GM12891 (cell line): ENCODE measurements around the gene TCERG1L.

ENCODE experiments used
- POLR2A ChIP-seq: IDR thresholded peaks from 2 replicates; pipeline ENCODE4 v1.6.1; 2011; ENCODE audit warnings: low read depth, low read length, control low read depth
- POLR2AphosphoS5 ChIP-seq: IDR thresholded peaks from 2 replicates; pipeline ENCODE4 v1.6.1; 2011; ENCODE audit warnings: low read depth, low read length, control low read depth
- TAF1 ChIP-seq: IDR thresholded peaks from 2 replicates; pipeline ENCODE4 v1.6.1; 2011; ENCODE audit warnings: low read depth, low read length, control low read depth

DNA sequence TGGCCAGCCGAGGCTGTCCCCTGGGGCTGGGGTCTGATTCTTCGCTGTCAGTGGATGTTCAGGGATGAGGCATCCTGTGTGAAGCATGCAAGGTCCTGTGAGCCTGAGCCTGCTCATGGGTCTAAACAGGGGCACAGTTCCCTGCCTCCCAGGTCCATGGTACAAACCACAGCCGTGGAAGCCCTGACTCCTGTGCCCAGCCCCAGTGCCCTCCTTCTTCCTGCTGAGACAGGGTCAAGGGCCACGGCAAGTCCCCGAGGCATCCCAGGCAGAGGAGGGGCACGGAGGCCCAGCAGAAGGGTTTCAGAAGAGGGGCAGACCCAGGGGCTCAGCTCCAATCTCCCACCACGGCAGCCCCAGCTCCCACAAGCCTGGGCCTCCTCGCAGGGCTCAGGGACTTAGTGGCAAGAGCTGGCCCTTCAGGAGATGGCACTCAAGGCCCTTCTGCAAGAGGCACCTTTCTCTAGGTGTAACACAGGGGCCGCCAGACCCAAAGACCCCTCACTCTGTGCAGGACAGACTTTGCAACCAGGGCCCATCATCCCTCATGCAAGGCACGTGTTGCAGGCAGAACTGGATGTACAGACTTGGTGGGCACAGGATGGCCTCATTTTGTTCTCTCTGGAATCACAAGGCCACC is 248.8 kb downstream of the TCERG1L start:
- TF ChIP-seq POLR2A: no peak
- TF ChIP-seq POLR2AphosphoS5: no peak
- TF ChIP-seq TAF1: no peak
